ENCODE results near the gene HADHB.
"Not testable (repeated sequence)": the region's sequence is repeated elsewhere in the genome, so short reads cannot be mapped to it uniquely, and the experiment has no call there.

Gene HADHB

DNA sequence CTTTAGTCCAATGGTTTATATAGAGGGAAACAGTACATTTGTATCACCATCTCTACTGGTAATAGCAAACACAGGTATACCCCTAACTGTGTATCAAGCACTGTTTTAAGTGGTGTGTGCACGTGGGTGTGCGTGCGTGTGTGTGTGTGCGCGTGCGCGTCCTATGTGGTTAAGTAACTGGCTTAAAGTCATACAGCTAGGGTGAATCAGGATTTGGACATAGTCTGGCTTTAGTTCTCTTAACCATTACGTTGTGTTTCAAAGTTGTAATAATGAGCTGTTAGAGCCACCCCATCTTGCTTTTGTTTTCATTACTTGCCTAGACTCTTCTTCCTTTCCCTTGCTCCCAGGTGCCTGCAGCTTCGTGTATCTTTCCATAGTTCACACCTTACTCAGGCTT lies 2.1 kb downstream of the HADHB start:
- Histone ChIP-seq H3K4me1 (ENCODE audit: control insufficient read depth in 1 of 2, insufficient read depth in 1 of 2, low read depth in 1 of 2, low read length in 1 of 2) (peaks cover 36 to 42% of the 10 kb centered on the region in 2 experiments), H3K36me3 (no peaks in the 10 kb centered on the region), H3K4me3 (ENCODE audit: low read depth in 1 of 2, low read length in 1 of 2) (no peak overlapping the region), H3K27ac (no peak overlapping the region), H3K9me3 (no peaks in the 10 kb centered on the region), H3K27me3 (no peaks in the 10 kb centered on the region)
- TF ChIP-seq, protein P1, sequence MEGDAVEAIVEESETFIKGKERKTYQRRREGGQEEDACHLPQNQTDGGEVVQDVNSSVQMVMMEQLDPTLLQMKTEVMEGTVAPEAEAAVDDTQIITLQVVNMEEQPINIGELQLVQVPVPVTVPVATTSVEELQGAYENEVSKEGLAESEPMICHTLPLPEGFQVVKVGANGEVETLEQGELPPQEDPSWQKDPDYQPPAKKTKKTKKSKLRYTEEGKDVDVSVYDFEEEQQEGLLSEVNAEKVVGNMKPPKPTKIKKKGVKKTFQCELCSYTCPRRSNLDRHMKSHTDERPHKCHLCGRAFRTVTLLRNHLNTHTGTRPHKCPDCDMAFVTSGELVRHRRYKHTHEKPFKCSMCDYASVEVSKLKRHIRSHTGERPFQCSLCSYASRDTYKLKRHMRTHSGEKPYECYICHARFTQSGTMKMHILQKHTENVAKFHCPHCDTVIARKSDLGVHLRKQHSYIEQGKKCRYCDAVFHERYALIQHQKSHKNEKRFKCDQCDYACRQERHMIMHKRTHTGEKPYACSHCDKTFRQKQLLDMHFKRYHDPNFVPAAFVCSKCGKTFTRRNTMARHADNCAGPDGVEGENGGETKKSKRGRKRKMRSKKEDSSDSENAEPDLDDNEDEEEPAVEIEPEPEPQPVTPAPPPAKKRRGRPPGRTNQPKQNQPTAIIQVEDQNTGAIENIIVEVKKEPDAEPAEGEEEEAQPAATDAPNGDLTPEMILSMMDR (IDR thresholded peaks at IDR 0.05): no peak

DNA sequence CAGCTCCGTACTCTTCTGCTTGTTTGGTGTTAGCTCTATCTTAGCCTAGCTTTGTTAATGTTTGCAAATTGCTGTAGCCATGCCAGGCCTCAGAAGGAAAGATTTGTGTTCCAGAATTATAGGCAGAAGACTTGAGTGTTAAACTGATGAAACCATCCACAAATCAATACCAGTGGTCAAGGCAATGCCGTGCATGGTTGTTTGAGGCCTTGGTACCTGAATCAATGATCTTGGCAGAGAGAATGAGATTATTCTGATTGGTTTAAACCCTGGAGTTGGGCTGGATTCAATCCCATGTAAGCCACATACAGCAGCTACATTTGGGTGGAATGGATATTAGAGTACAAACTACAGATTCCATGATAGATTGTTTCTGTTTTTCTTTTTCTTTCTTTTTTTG lies 4.9 kb downstream of the HADHB start:
- Histone ChIP-seq H3K4me1 (ENCODE audit: control insufficient read depth in 1 of 2, insufficient read depth in 1 of 2, low read depth in 1 of 2, low read length in 1 of 2) (peaks cover 19 to 20% of the 10 kb centered on the region in 2 experiments), H3K27me3 (no peaks in the 10 kb centered on the region), H3K36me3 (peaks cover 5% of the 10 kb centered on the region), H3K27ac (no peak overlapping the region), H3K9me3 (no peaks in the 10 kb centered on the region), H3K4me3 (ENCODE audit: low read depth in 1 of 2, low read length in 1 of 2) (no peak overlapping the region)
- TF ChIP-seq, protein P1 (IDR thresholded peaks at IDR 0.05): no peak

DNA sequence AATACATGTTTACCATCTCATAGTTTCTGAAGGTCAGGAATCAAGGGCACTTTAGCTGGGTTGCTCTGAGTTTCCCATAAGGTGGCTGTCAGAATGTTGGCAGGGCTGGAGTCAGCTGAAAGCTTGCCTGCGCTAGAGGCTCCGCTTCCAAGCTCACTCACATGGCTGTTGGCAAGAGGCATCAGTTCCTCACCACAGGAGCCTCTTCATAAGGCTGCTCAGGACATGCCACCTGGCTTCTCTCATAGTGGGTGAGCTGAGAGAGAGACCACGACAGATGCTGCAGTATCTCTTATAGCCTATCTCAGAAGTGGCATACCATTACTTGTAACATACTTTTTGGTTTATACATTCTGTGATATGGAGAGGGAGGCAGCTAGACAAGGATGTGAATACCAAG lies 7.2 kb downstream of the HADHB start:
- Histone ChIP-seq H3K36me3 (peaks cover 11% of the 10 kb centered on the region), H3K27ac (no peak overlapping the region), H3K27me3 (no peaks in the 10 kb centered on the region), H3K4me3 (ENCODE audit: low read depth in 1 of 2, low read length in 1 of 2) (no peak overlapping the region), H3K4me1 (ENCODE audit: control insufficient read depth in 1 of 2, insufficient read depth in 1 of 2, low read depth in 1 of 2, low read length in 1 of 2) (peaks cover 6 to 8% of the 10 kb centered on the region in 2 experiments), H3K9me3 (no peaks in the 10 kb centered on the region)
- TF ChIP-seq, protein P1 (IDR thresholded peaks at IDR 0.05): no peak

DNA sequence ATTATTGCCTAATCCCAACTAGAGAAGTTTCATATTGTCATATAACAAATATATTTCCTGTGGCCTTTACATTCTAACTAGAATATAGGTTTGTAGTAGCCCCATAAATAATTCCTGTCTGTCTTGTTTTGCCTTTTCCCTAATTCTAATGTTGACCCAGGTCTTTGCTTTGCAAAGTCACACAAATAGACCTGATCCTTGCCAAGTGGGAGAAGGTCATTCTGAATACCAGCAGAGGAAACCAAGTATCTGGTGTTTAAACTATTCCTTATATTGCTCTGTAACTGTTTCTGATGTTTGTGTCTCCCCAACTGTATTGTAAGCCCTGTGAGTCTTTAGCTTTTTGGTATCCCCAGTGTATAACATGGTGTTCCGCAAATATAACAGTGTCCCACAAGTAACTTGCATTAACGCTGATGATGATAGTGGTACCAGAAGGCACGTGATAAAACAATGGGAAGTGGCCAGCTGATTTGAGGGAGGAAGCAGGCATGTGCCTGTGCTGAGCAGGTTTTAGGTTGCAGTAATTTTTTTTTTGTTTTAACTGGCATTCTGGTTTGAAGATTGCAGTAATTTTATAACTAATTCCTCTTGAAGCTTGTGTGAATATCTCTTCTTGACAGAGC lies 11.1 kb downstream of the HADHB start:
- H3K9me3 ChIP-seq: no peaks in the 10 kb centered on the region

DNA sequence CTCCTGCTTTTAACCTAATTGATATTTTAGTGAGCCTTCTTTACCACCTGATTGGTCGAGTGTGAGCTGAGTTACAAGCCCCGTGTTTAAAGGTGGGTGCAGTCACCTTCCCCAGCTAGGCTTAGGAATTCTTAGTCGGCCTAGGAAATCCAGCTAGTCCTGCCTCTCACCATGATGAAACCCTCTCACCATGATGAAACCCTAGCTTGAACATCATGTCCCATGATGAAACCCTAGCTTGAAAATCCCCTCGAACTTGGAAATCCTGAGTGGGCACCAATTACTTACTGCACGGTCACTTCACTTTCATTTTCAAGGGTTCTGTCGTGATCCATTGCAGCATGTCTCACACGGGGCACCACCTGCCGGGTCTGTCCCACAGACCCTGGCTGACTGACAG lies 14.1 kb downstream of the HADHB start:
- peaks cover 63% of the 10 kb centered on the region for H3K36me3 ChIP-seq
- not testable (repeated sequence) for H3K27me3 ChIP-seq; H3K27ac ChIP-seq; H3K4me1 ChIP-seq (ENCODE audit: control insufficient read depth in 1 of 2, insufficient read depth in 1 of 2, low read depth in 1 of 2, low read length in 1 of 2); H3K9me3 ChIP-seq; H3K4me3 ChIP-seq (ENCODE audit: low read depth in 1 of 2, low read length in 1 of 2)

More for the DNA sequence above, 11.1 kb downstream of the HADHB start:
- Histone ChIP-seq H3K36me3 (peaks cover 48% of the 10 kb centered on the region), H3K4me1 (ENCODE audit: control insufficient read depth in 1 of 2, insufficient read depth in 1 of 2, low read depth in 1 of 2, low read length in 1 of 2) (peaks cover 3 to 5% of the 10 kb centered on the region in 2 experiments), H3K27ac (peak overlapping the region; percentile 52), H3K4me3 (ENCODE audit: low read depth in 1 of 2, low read length in 1 of 2) (no peak overlapping the region), H3K27me3 (no peaks in the 10 kb centered on the region)
- TF ChIP-seq, protein P1 (IDR thresholded peaks at IDR 0.05): no peak

DNA sequence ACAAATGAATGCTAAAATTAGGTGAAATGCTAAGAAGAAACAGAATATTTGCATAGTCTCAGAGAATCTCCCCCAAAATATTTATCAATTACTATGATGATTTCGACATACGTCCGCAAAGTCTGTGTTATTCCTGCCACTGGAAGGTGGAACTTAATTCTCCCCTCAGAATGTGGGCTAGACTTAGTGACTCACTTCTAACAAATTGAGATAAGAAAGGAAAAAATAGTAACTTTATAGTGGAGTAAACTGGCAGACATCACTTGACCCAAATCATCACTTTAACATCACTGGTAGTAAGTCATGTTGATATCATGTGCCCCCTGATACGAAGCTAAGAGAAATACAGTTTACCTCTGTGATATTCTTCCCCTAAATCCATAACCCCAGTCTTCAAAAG lies 23.5 kb downstream of the HADHB start:
- Histone ChIP-seq H3K9me3 (no peaks in the 10 kb centered on the region), H3K27me3 (no peaks in the 10 kb centered on the region), H3K4me1 (ENCODE audit: control insufficient read depth in 1 of 2, insufficient read depth in 1 of 2, low read depth in 1 of 2, low read length in 1 of 2) (peaks cover 9 to 12% of the 10 kb centered on the region in 2 experiments), H3K27ac (peak overlapping the region; percentile 62), H3K36me3 (peaks cover 36% of the 10 kb centered on the region), H3K4me3 (ENCODE audit: low read depth in 1 of 2, low read length in 1 of 2) (no peak overlapping the region)
- TF ChIP-seq, protein P1 (IDR thresholded peaks at IDR 0.05): no peak

DNA sequence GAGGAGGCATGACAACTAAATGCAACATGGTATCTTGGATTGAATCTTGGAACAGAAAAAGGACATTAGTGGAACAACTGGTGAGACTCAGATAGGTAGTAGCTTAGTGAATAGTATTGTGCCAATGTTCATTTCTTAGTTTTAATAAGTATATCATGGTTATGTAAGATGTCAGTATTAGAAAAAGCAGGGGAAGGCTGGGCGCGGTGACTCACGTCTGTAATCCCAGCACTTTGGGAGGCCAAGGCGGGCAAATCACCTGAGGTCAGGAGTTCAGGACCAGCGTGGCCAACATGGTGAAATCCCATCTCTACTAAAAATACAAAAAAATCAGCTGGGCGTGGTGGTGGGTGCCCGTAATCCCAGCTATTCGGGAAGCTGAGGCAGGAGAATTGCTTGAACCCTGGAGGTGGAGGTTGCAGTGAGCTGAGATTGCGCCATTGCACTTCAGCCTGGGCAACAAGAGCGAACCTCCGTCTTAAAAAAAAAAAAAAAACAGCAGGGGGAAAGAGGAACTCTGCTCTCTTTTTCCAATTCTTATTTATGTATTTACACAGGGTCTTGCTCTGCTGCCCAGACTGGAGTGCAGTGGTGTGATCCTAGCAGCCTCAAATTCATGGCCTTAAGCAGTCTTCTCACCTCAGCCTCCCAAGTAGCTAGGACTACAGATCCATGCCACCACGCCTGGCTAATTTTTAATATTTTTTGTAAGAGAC lies 24.1 kb downstream of the HADHB start:
- H3K36me3 ChIP-seq: peaks cover 34% of the 10 kb centered on the region
- H3K4me3 ChIP-seq (ENCODE audit: low read depth in 1 of 2, low read length in 1 of 2); H3K9me3 ChIP-seq; H3K27me3 ChIP-seq: not testable (repeated sequence)
- H3K27ac ChIP-seq: peak overlapping the region; percentile 62
- peaks cover 13 to 17% of the 10 kb centered on the region in 2 experiments for H3K4me1 ChIP-seq (ENCODE audit: control insufficient read depth in 1 of 2, insufficient read depth in 1 of 2, low read depth in 1 of 2, low read length in 1 of 2)

Measured in neutrophil (primary cell).